A673 (cell line): ENCODE data around the gene TTLL10. TPM values are rescaled to one million over a fixed set of nuclear protein-coding genes. Genes with fewer than 3 reads are reported as not detected.

ENCODE experiments used
- BruUV-seq: library from RNA; stranded (reverse); fragments of 400-500 nt; replicated peaks from 2 replicates; lab custom pipeline; 2021; lab: Mats Ljungman, UMichigan
- CTCF ChIA-PET: fragments of 300-600 bp; sonication (Branson Sonifier 250); formaldehyde crosslinking; loops from one replicate; lab custom pipeline; 2022; ENCODE audit warnings: antibody characterized with exemption; lab: Charles Lee
- POLR2A ChIA-PET: fragments of 300-600 bp; sonication (Branson Sonifier 250); formaldehyde crosslinking; loops from one replicate; lab custom pipeline; 2022; ENCODE audit warnings: antibody characterized with exemption; ENCODE audit not compliant: low non-redundant PET; lab: Charles Lee
- DNase-seq: peaks from one replicate; pipeline ENCODE4 v3.0.0-alpha.2; 2015; ENCODE audit warnings: low spot score
- H3K27ac ChIP-seq: fragments of 200-600 bp; sonication (generic); 2 replicates; pipeline ENCODE4 v1.5.1; 2016; ENCODE audit warnings: mixed run types, low read depth, mild to moderate bottlenecking, mixed read lengths, antibody characterized with exemption, low read length; ENCODE audit not compliant: poor library complexity, severe bottlenecking
- H3K27me3 ChIP-seq: fragments of 200-600 bp; sonication (generic); replicated peaks from 2 replicates; pipeline ENCODE4 v1.6.1; 2017; ENCODE audit warnings: mixed run types, low read depth, mild to moderate bottlenecking, mixed read lengths, antibody characterized with exemption, low read length; ENCODE audit not compliant: insufficient read depth, poor library complexity
- H3K36me3 ChIP-seq: fragments of 200-600 bp; sonication (generic); 2 replicates; pipeline ENCODE4 v1.6.1; 2016; ENCODE audit warnings: mixed run types, mild to moderate bottlenecking, mixed read lengths, antibody characterized with exemption, low read length; ENCODE audit not compliant: insufficient read depth, poor library complexity, severe bottlenecking
- H3K4me1 ChIP-seq: fragments of 200-600 bp; sonication (generic); 2 replicates; pipeline ENCODE4 v1.6.1; 2017; ENCODE audit warnings: mixed run types, mild to moderate bottlenecking, mixed read lengths, antibody characterized with exemption, low read length; ENCODE audit not compliant: insufficient read depth, poor library complexity, severe bottlenecking
- H3K4me3 ChIP-seq: fragments of 200-600 bp; sonication (generic); 2 replicates; pipeline ENCODE4 v1.5.1; 2016; ENCODE audit warnings: low read depth, mixed run types, mild to moderate bottlenecking, mixed read lengths, low read length; ENCODE audit not compliant: poor library complexity, severe bottlenecking
- H3K9me3 ChIP-seq: fragments of 200-600 bp; sonication (generic); 2 replicates; pipeline ENCODE4 v1.6.1; 2016; ENCODE audit warnings: mixed run types, low read depth, mild to moderate bottlenecking, mixed read lengths, antibody characterized with exemption, low read length; ENCODE audit not compliant: poor library complexity, severe bottlenecking
- EZH2 ChIP-seq: fragments of 200-600 bp; sonication (generic); IDR thresholded peaks from 2 replicates; pipeline ENCODE4 v1.6.1; 2017; ENCODE audit warnings: borderline replicate concordance, low read depth, mild to moderate bottlenecking, mixed read lengths, antibody characterized with exemption, low read length; ENCODE audit not compliant: poor library complexity, severe bottlenecking
- intact Hi-C: fragments of 100-400 bp; cut with micrococcal nuclease; formaldehyde crosslinking; loops from one replicate; pipeline ENCODE4 v1.10.0; 2022; ENCODE audit not compliant: unreplicated experiment
- total RNA-seq: library from RNA; stranded (reverse); gene quantifications from 2 replicates; pipeline ENCODE4 v1.2.3, GENCODE V29; 2021
- TF ChIP-seq, protein P1 (sequence below): fragments of 300-800, 200-600 bp; sonication (generic); conservative IDR thresholded peaks from 2 replicates; pipeline ENCODE4 v1.5.1; 2017; ENCODE audit warnings: low read depth, mild to moderate bottlenecking, antibody characterized with exemption, low read length, moderate library complexity, mixed read lengths

TTLL10 gene
- total RNA-seq, 1 experiment from 2014 or later, result not detected

DNA sequence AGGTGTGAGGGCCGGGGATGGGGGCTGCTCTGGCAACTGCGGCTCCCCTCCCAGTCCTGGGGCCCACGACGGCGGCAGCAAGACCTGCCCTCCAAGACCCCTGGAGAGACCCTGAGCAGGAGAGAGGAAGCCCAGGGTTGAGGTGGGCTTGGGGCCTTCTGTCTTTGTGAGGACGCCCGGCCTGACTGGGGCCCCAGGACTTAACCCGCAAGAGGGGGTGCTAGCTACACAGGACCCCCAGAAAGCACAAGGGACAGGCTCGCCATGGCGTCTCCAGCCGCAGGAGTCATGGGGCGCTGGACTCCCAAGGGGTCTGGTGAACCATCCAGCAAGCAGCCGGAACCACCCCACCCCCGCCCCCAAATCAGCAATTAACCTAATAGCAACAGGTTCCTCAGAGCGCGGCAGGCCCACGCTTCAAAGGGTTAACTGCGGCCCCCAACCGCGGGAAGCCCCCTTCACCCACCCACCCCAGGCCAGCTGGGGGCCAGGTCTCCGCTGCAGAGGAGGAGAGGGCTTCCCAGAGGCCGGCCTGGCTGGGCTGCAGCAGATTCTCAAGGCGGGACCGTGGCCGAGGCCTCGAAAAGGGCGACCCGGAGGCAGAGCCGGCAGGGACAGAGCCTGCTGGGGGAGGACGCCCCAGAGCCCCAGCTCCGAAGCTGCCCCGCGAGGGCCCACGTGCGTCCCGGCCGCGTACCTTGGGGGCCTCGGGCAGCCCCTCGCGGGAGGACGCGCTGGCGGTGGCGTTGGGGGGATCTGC lies 72.3 kb downstream of the TTLL10 start:
- intact Hi-C loops, result no loop called here
- no peak for DNase-seq
- ChIA-PET CTCF (no interaction called here), POLR2A (no interaction called here)
- Histone ChIP-seq H3K4me1 (no peaks in the 10 kb centered on the region), H3K4me3 (no peak overlapping the region), H3K27me3 (no peaks in the 10 kb centered on the region), H3K27ac (no peak overlapping the region), H3K36me3 (no peaks in the 10 kb centered on the region), H3K9me3 (no peaks in the 10 kb centered on the region)
- TF ChIP-seq EZH2, result no peak
- TF ChIP-seq, protein P1, sequence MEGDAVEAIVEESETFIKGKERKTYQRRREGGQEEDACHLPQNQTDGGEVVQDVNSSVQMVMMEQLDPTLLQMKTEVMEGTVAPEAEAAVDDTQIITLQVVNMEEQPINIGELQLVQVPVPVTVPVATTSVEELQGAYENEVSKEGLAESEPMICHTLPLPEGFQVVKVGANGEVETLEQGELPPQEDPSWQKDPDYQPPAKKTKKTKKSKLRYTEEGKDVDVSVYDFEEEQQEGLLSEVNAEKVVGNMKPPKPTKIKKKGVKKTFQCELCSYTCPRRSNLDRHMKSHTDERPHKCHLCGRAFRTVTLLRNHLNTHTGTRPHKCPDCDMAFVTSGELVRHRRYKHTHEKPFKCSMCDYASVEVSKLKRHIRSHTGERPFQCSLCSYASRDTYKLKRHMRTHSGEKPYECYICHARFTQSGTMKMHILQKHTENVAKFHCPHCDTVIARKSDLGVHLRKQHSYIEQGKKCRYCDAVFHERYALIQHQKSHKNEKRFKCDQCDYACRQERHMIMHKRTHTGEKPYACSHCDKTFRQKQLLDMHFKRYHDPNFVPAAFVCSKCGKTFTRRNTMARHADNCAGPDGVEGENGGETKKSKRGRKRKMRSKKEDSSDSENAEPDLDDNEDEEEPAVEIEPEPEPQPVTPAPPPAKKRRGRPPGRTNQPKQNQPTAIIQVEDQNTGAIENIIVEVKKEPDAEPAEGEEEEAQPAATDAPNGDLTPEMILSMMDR, result no peak
- no TSS peak for BruUV-seq

DNA sequence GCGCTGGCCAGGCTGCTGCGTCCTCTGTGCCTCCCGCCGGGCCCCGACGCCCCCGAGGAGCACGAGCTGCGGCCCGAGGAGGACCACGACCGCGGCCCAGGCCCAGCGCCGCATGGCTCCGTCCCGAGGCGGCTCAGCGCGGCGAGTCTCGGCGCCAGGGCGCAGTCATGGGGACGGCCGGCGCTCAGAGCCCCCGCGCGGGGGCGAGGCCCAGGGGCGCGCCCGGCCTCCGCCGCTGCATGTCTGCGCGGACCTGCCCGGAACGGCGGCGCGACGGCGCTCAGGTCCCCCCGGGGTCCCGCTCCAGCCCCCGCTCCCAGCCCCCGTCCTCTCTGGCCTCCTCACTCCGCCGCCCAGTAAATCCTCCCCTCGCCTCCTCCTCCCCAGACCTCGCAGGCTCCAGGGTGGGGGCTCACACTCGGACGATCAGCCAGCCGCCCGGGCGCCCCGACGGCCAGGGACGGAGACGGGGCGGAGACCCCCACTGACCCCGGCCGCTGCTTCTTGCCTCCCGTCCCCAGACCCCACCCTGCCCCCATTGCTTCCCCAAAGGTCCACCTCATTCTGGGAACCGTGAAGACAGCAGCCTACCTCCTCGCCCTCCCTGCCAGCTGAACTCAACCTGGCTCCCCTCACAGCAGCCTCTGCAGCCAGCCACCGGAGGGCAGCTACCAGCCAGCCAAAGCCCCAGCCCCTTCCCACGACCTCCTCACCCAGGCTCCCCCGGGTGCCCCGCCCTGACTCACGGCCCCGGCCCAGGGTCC lies 73.1 kb downstream of the TTLL10 start, which contains the start of gene C1QTNF12:
TSS of gene C1QTNF12 (minus strand) at position 146 of the 764 bp plus-strand sequence. CDS start at position 114, 32 bp downstream.
- no peak within 1 kb of the TSS for H3K4me3 ChIP-seq

DNA sequence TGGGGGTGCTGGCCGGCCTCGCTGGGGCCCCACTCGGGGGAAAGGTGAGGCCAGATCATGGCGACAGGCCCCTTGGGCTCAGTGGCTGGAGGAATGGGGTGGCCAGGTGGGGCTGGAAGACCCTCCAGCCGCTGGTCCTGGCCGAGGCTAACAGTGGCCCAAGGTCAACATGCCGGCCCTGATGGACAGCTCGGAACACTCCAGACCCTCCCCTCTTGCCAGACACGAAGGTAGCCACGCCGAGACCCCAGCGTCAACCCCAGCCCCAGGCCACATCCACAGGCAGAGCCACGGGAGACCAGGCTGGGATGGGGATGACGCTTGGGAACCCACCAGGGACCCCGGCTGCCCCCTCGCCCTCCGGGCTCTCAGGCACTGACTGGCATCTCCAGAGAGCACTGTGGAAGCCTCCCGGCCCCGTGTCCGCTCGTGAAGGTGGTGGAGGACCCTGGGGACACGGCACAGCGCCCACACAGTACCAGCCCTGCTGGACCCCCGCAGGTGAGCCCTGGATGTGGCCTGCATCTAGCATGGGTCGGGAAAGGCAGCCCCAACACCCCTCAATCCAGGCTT lies 73.7 kb downstream of the TTLL10 start:
- Histone ChIP-seq H3K27me3 (no peaks in the 10 kb centered on the region), H3K9me3 (no peaks in the 10 kb centered on the region), H3K36me3 (peaks cover 1% of the 10 kb centered on the region), H3K4me3 (no peak overlapping the region), H3K4me1 (no peaks in the 10 kb centered on the region), H3K27ac (no peak overlapping the region)
- ChIA-PET CTCF (no interaction called here), POLR2A (no interaction called here)
- TF ChIP-seq EZH2, result no peak
- TF ChIP-seq, protein P1, result no peak
- no TSS peak for BruUV-seq
- intact Hi-C loops, result no loop called here
- no peak for DNase-seq

More for the DNA sequence above, 73.1 kb downstream of the TTLL10 start, which contains the start of gene C1QTNF12:
- Histone ChIP-seq H3K36me3 (no peaks in the 10 kb centered on the region), H3K27me3 (no peaks in the 10 kb centered on the region), H3K4me1 (no peaks in the 10 kb centered on the region), H3K27ac (no peak within 1 kb of the TSS), H3K9me3 (no peaks in the 10 kb centered on the region)
- no peak for DNase-seq
- TF ChIP-seq, protein P1, result no peak
- no peak for TF ChIP-seq EZH2
- intact Hi-C loops, result no loop called here
- POLR2A ChIA-PET, result no interaction called here
- CTCF ChIA-PET, result no interaction called here
- no TSS peak for BruUV-seq
